Natural killer cell (primary cell): ENCODE measurements around the gene SNTB2. TPM values are rescaled to one million over a fixed set of nuclear protein-coding genes. Genes with fewer than 3 reads are reported as not detected.

Experiments used
- ATAC-seq, 3 donors: fragments of 150-1000 bp in 2 of 3; fragments of 200-7000 bp in 1 of 3; cut with Tn5 transposase; 1 replicate in 1 of 3; 2 replicates in 2 of 3; pipeline ENCODE4 v1.10.0; 2021; ENCODE audit warnings: mild to moderate bottlenecking in 2 of 3, moderate library complexity in 2 of 3
- DNase-seq, 2 donors: peaks; one replicate each; pipeline versions ENCODE4 v3.0.0 to v3.0.0-alpha.2; 2013 to 2021; ENCODE audit warnings: mixed read lengths in 1 of 2
- H3K27ac ChIP-seq: one replicate; pipeline ENCODE4 v1.5.1; 2013; ENCODE audit warnings: mild to moderate bottlenecking, low read length
- H3K27me3 ChIP-seq: one replicate; pipeline ENCODE4 v1.6.1; 2013; ENCODE audit warnings: low read length; ENCODE audit not compliant: control insufficient read depth, insufficient read depth
- H3K36me3 ChIP-seq: one replicate; pipeline ENCODE4 v1.6.1; 2013; ENCODE audit warnings: low read length; ENCODE audit not compliant: control insufficient read depth, insufficient read depth
- H3K4me1 ChIP-seq: one replicate; pipeline ENCODE4 v1.6.1; 2013; ENCODE audit warnings: low read length; ENCODE audit not compliant: control insufficient read depth, insufficient read depth
- H3K4me3 ChIP-seq: one replicate; pipeline ENCODE4 v1.5.1; 2013; ENCODE audit warnings: low read length
- H3K9me3 ChIP-seq: one replicate; pipeline ENCODE4 v1.6.1; 2013; ENCODE audit warnings: low read length; ENCODE audit not compliant: control insufficient read depth, insufficient read depth
- H3K27ac Mint-ChIP-seq, 2 donors: one replicate each; pipeline ENCODE4 v1.8.0; 2022; ENCODE audit warnings: mild to moderate bottlenecking in 2 of 2, mixed read lengths in 2 of 2, moderate library complexity in 1 of 2
- H3K27me3 Mint-ChIP-seq, 2 donors: one replicate each; pipeline ENCODE4 v1.8.0; 2022; ENCODE audit warnings: low read depth in 2 of 2, mixed read lengths in 2 of 2
- H3K36me3 Mint-ChIP-seq: one replicate; pipeline ENCODE4 v1.8.0; 2022; ENCODE audit warnings: mixed read lengths
- H3K4me1 Mint-ChIP-seq, 2 donors: one replicate each; pipeline ENCODE4 v1.8.0; 2022; ENCODE audit warnings: mixed read lengths in 2 of 2
- H3K4me3 Mint-ChIP-seq: one replicate; pipeline ENCODE4 v1.8.0; 2022; ENCODE audit warnings: mild to moderate bottlenecking, moderate library complexity, mixed read lengths
- H3K9me3 Mint-ChIP-seq, 2 donors: one replicate each; pipeline ENCODE4 v1.8.0; 2022; ENCODE audit warnings: mixed read lengths in 2 of 2
- WGBS: methylation state at CpG from one replicate; pipeline ENCODE4 v1.1.7; 2013; ENCODE audit warnings: missing lambda C conversion rate; ENCODE audit not compliant: insufficient coverage; 5-methylcytosine and 5-hydroxymethylcytosine counted together
- intact Hi-C: fragments of 100-400 bp; cut with micrococcal nuclease; formaldehyde crosslinking; loops from one replicate; pipeline ENCODE4 v1.14.2; 2022
- total RNA-seq, 4 donors: library from RNA; stranded (reverse); fragments of 120-200 nt in 1 of 4; gene quantifications; one replicate each; pipeline versions ENCODE4 v1.2.3 to v1.2.4, GENCODE V29; 2013 to 2022
- TF ChIP-seq, protein P1 (sequence below): fragments of 200-600 bp; IDR thresholded peaks from one replicate; pipeline ENCODE4 v1.8.0; 2022; ENCODE audit warnings: antibody characterized with exemption

Gene SNTB2
- total RNA-seq, 3 donors from 2014 or later (not counting 1 experiment from before 2014, with no cell fraction given), result 43.8 to 55.2 (median 49.9) TPM

DNA sequence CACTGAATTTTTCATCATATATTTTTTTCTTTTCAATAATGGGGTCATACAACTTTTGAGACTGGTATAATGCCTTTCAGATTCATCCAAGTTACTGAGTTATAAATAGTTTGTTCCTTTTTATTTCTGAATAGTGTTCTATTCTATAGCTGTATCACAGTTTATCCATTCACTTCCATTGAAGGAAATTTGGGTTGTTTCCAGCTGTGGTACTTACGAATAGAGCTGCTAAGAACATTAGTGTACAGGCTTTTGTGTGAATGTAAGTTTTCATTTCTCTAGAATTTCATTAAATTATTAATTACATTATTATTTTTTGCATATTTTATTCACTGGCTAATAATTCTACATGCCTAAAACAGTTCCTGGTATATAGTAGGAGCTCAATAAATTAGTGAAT lies 52.9 kb downstream of the SNTB2 start:
- H3K27ac ChIP-seq, result no peak overlapping the region
- H3K4me3 Mint-ChIP-seq, result no peak overlapping the region
- no peaks in the 10 kb centered on the region for H3K27me3 Mint-ChIP-seq
- WGBS, result no CpG with 5 or more reads among the region's 1 CpG
- no peak overlapping the region for H3K4me3 ChIP-seq
- intact Hi-C loops, result no loop called here
- DNase-seq (no peak), ATAC-seq (no peak)
- H3K36me3 Mint-ChIP-seq, result no peaks in the 10 kb centered on the region
- no peaks in the 10 kb centered on the region for H3K27me3 ChIP-seq
- no peaks in the 10 kb centered on the region for H3K4me1 ChIP-seq
- H3K9me3 ChIP-seq, result no peaks in the 10 kb centered on the region
- no peaks in the 10 kb centered on the region for H3K9me3 Mint-ChIP-seq
- TF ChIP-seq, protein P1, sequence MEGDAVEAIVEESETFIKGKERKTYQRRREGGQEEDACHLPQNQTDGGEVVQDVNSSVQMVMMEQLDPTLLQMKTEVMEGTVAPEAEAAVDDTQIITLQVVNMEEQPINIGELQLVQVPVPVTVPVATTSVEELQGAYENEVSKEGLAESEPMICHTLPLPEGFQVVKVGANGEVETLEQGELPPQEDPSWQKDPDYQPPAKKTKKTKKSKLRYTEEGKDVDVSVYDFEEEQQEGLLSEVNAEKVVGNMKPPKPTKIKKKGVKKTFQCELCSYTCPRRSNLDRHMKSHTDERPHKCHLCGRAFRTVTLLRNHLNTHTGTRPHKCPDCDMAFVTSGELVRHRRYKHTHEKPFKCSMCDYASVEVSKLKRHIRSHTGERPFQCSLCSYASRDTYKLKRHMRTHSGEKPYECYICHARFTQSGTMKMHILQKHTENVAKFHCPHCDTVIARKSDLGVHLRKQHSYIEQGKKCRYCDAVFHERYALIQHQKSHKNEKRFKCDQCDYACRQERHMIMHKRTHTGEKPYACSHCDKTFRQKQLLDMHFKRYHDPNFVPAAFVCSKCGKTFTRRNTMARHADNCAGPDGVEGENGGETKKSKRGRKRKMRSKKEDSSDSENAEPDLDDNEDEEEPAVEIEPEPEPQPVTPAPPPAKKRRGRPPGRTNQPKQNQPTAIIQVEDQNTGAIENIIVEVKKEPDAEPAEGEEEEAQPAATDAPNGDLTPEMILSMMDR, result no peak
- no peaks in the 10 kb centered on the region for H3K36me3 ChIP-seq
- no peak overlapping the region for H3K27ac Mint-ChIP-seq
- H3K4me1 Mint-ChIP-seq, result peaks cover 5 to 10% of the 10 kb centered on the region in 2 donors

DNA sequence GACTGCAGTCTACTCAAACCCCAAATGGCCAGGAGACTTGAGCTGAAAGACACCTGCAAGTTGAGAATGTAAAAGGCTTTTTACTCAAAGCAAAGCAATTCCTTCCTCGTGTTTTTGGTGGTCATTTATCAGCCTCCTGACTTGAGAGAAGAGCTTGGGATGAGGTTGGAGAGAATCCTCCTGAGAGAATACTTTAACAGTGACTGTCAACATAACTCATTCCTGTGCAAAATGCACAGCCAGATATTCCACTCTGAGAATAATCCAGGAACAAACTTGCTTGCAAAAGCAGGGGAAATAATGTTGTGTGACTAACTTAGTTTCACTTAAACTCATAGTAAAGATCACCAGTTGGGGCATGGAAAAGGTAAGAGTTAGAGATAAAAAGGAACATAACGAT lies 53.4 kb downstream of the SNTB2 start:
- TF ChIP-seq, protein P1, result no peak
- Mint-ChIP-seq H3K27me3 (no peaks in the 10 kb centered on the region), H3K9me3 (no peaks in the 10 kb centered on the region), H3K36me3 (no peaks in the 10 kb centered on the region), H3K4me3 (no peak overlapping the region), H3K4me1 (peaks cover 5 to 11% of the 10 kb centered on the region in 2 donors), H3K27ac (no peak overlapping the region)
- H3K4me3 ChIP-seq, result no peak overlapping the region
- ATAC-seq (no peak), DNase-seq (no peak)
- H3K27ac ChIP-seq, result no peak overlapping the region
- H3K4me1 ChIP-seq, result no peaks in the 10 kb centered on the region
- H3K27me3 ChIP-seq, result no peaks in the 10 kb centered on the region
- intact Hi-C loops, result no loop called here
- H3K36me3 ChIP-seq, result no peaks in the 10 kb centered on the region
- H3K9me3 ChIP-seq, result no peaks in the 10 kb centered on the region
- WGBS, result 100% methylated on average over 1 of the region's 2 CpGs

DNA sequence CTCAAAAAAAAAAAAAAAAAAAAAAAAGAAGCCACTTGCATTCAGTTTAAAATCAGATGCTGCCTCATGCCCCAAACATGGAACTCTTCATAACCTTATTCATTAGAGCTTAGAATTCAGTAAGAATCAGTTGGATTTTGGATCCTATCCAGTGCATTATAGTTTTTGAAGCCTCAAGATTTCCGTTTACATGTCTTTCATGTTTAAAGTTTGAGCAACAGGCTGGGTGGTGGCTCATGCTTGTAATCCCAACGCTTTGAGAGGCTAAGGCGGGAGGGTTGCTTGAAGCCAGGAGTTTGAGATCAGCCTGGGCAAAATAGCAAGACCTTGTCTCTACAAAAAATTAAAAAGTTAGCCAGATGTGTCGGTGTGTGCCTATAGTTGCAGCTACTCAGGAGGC lies 55.0 kb downstream of the SNTB2 start:
- H3K27ac Mint-ChIP-seq, result no peak overlapping the region

DNA sequence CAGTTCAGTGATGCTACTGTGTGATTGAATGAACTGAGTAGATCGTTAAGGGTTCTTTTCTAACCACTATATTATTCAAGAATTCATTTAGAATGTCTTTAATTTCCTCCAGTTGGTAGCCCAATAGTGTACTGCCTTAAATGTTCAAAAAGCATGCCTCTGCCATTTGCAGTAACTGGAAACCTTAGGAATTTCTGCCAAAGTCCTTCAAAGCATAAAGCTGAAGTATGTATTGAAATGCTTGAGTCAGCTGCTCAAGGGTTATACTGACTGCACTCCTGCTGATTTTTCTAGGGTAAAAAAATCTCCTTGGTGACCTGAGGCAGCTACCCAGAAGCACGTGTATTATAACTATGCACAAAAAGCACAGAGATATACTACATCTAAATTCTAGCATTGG lies 56.5 kb downstream of the SNTB2 start:
- no peak overlapping the region for H3K4me3 ChIP-seq
- no peaks in the 10 kb centered on the region for H3K27me3 Mint-ChIP-seq
- H3K36me3 Mint-ChIP-seq, result no peaks in the 10 kb centered on the region
- TF ChIP-seq, protein P1, result no peak
- no peak overlapping the region for H3K4me3 Mint-ChIP-seq
- WGBS, result no CpG with 5 or more reads among the region's 2 CpGs
- no peaks in the 10 kb centered on the region for H3K27me3 ChIP-seq
- ATAC-seq (no peak), DNase-seq (no peak)
- peaks cover 5 to 15% of the 10 kb centered on the region in 2 donors for H3K4me1 Mint-ChIP-seq
- H3K27ac ChIP-seq, result no peak overlapping the region
- peaks cover 10% of the 10 kb centered on the region for H3K36me3 ChIP-seq
- H3K9me3 ChIP-seq, result no peaks in the 10 kb centered on the region
- H3K27ac Mint-ChIP-seq, result no peak overlapping the region
- H3K4me1 ChIP-seq, result no peaks in the 10 kb centered on the region
- intact Hi-C loops, result no loop called here
- H3K9me3 Mint-ChIP-seq, result no peaks in the 10 kb centered on the region

More for the DNA sequence above, 55.0 kb downstream of the SNTB2 start:
- intact Hi-C loops, result no loop called here
- no peak overlapping the region for H3K4me3 Mint-ChIP-seq
- no peaks in the 10 kb centered on the region for H3K9me3 Mint-ChIP-seq
- H3K4me1 Mint-ChIP-seq, result peaks cover 5 to 15% of the 10 kb centered on the region in 2 donors
- no peaks in the 10 kb centered on the region for H3K4me1 ChIP-seq
- ATAC-seq, result no peak
- H3K27ac ChIP-seq, result no peak overlapping the region
- no peak overlapping the region for H3K4me3 ChIP-seq
- H3K36me3 ChIP-seq, result peaks cover 3% of the 10 kb centered on the region
- DNase-seq, result no peak
- H3K36me3 Mint-ChIP-seq, result no peaks in the 10 kb centered on the region
- H3K9me3 ChIP-seq, result no peaks in the 10 kb centered on the region
- TF ChIP-seq, protein P1, result no peak
- no peaks in the 10 kb centered on the region for H3K27me3 ChIP-seq
- WGBS, result 98% methylated on average over 4 of the region's 4 CpGs
- H3K27me3 Mint-ChIP-seq, result no peaks in the 10 kb centered on the region
